Kidney glomerular epithelial cell (primary cell): ENCODE data around the gene PI4K2B.
"Not testable (repeated sequence)": the region's sequence is repeated elsewhere in the genome, so short reads cannot be mapped to it uniquely, and the experiment has no call there.

ENCODE experiments used
- DNase-seq: peaks from one replicate; lab custom pipeline; 2025; lab: John Stamatoyannopoulos, UW

The PI4K2B gene

GRCh38 chr4:25242195-25242594 lies 8.4 kb downstream of the PI4K2B start:
- DNase-seq, result not testable (repeated sequence)

GRCh38 chr4:25245181-25245580 lies 11.3 kb downstream of the PI4K2B start:
- no peak for DNase-seq

- no peak for DNase-seq
These were observed 13.1 kb downstream of the PI4K2B start for GRCh38 chr4:25246680-25247611.

- not testable (repeated sequence) for DNase-seq
These were observed 15.0 kb downstream of the PI4K2B start for GRCh38 chr4:25248875-25249274.

- not testable (repeated sequence) for DNase-seq
These were observed 15.7 kb downstream of the PI4K2B start for GRCh38 chr4:25249494-25249893.

- DNase-seq, result no peak
These were observed 18.6 kb downstream of the PI4K2B start for GRCh38 chr4:25252230-25253070.

- DNase-seq, result peak; percentile 26
These were observed 19.2 kb downstream of the PI4K2B start for GRCh38 chr4:25253071-25253445.

- not testable (repeated sequence) for DNase-seq
These were observed 20.0 kb downstream of the PI4K2B start for GRCh38 chr4:25253786-25254185.

- peak; percentile 34 for DNase-seq
These were observed 25.2 kb downstream of the PI4K2B start for GRCh38 chr4:25258980-25259578.

GRCh38 chr4:25271866-25272265 lies 38.0 kb downstream of the PI4K2B start:
- DNase-seq, result no peak

- no peak for DNase-seq
These were observed 46.4 kb downstream of the PI4K2B start for GRCh38 chr4:25280210-25280609.

GRCh38 chr4:25283948-25284347 lies 50.1 kb downstream of the PI4K2B start:
- no peak for DNase-seq

GRCh38 chr4:25284466-25284865 lies 50.6 kb downstream of the PI4K2B start:
- DNase-seq, result no peak

GRCh38 chr4:25290490-25291067 lies 56.7 kb downstream of the PI4K2B start:
- DNase-seq, result no peak

- DNase-seq, result no peak
These were observed 57.4 kb downstream of the PI4K2B start for GRCh38 chr4:25291158-25291733.

GRCh38 chr4:25297528-25298242 lies 63.9 kb downstream of the PI4K2B start:
- no peak for DNase-seq

- DNase-seq, result no peak
These were observed 65.8 kb downstream of the PI4K2B start for GRCh38 chr4:25299476-25300203.

GRCh38 chr4:25301471-25301870 lies 67.6 kb downstream of the PI4K2B start:
- DNase-seq, result no peak

GRCh38 chr4:25302626-25303025 lies 68.8 kb downstream of the PI4K2B start:
- DNase-seq, result no peak

- no peak for DNase-seq
These were observed 69.7 kb downstream of the PI4K2B start for GRCh38 chr4:25303578-25303977.
